Measurements from ENCODE around the gene CDKN1C.

The CDKN1C gene

GRCh38 chr11:2916114-2916891 lies 30.7 kb upstream of the CDKN1C start:
- no peak overlapping the region for H3K4me3 ChIP-seq (ENCODE audit: low read depth, low read length)
- no peaks in the 10 kb centered on the region for H3K36me3 ChIP-seq (replicated peaks)
- no peak overlapping the region for H3K27ac ChIP-seq
- no peak for DNase-seq
- in situ Hi-C loops (cut with HindIII; ENCODE audit: low pct_ligation_motif_present, low sequenced_read_pairs), result no loop called here
- no peak for TF ChIP-seq CTCF (IDR thresholded peaks at IDR 0.05; ENCODE audit: low read depth, low read length, missing control alignments)
- H3K27me3 ChIP-seq (replicated peaks), result no peaks in the 10 kb centered on the region

- no peak overlapping the region for H3K27ac ChIP-seq
- H3K36me3 ChIP-seq (replicated peaks), result no peaks in the 10 kb centered on the region
- no peak for TF ChIP-seq CTCF (IDR thresholded peaks at IDR 0.05; ENCODE audit: low read depth, low read length, missing control alignments)
- no peak for DNase-seq
- no peak overlapping the region for H3K4me3 ChIP-seq (ENCODE audit: low read depth, low read length)
- in situ Hi-C loops (cut with HindIII; ENCODE audit: low pct_ligation_motif_present, low sequenced_read_pairs), result no loop called here
- no peaks in the 10 kb centered on the region for H3K27me3 ChIP-seq (replicated peaks)
These were observed 29.9 kb upstream of the CDKN1C start for GRCh38 chr11:2915473-2915872.

GRCh38 chr11:2914455-2915195 lies 29.1 kb upstream of the CDKN1C start:
- Histone ChIP-seq H3K4me3 (ENCODE audit: low read depth, low read length) (no peak overlapping the region), H3K36me3 (replicated peaks) (no peaks in the 10 kb centered on the region), H3K27me3 (replicated peaks) (no peaks in the 10 kb centered on the region), H3K27ac (no peak overlapping the region)
- no peak for TF ChIP-seq CTCF (IDR thresholded peaks at IDR 0.05; ENCODE audit: low read depth, low read length, missing control alignments)
- in situ Hi-C loops (cut with HindIII; ENCODE audit: low pct_ligation_motif_present, low sequenced_read_pairs), result no loop called here
- DNase-seq, result no peak

- no peak for TF ChIP-seq CTCF (IDR thresholded peaks at IDR 0.05; ENCODE audit: low read depth, low read length, missing control alignments)
- in situ Hi-C loops (cut with HindIII; ENCODE audit: low pct_ligation_motif_present, low sequenced_read_pairs), result no loop called here
- no peaks in the 10 kb centered on the region for H3K36me3 ChIP-seq (replicated peaks)
- H3K27me3 ChIP-seq (replicated peaks), result no peaks in the 10 kb centered on the region
- H3K27ac ChIP-seq, result no peak overlapping the region
- DNase-seq, result no peak
- H3K4me3 ChIP-seq (ENCODE audit: low read depth, low read length), result no peak overlapping the region
These were observed 28.2 kb upstream of the CDKN1C start for GRCh38 chr11:2913776-2914175.

GRCh38 chr11:2913019-2913431 lies 27.4 kb upstream of the CDKN1C start:
- H3K27me3 ChIP-seq (replicated peaks), result no peaks in the 10 kb centered on the region
- in situ Hi-C loops (cut with HindIII; ENCODE audit: low pct_ligation_motif_present, low sequenced_read_pairs), result no loop called here
- H3K36me3 ChIP-seq (replicated peaks), result no peaks in the 10 kb centered on the region
- DNase-seq, result peak; percentile 58
- H3K4me3 ChIP-seq (ENCODE audit: low read depth, low read length), result peak overlapping the region; percentile 15
- peak; percentile 20 for TF ChIP-seq CTCF (IDR thresholded peaks at IDR 0.05; ENCODE audit: low read depth, low read length, missing control alignments)
- H3K27ac ChIP-seq, result peak overlapping the region; percentile 33

Measured in brain microvascular endothelial cell (primary cell).